OCI-LY1 (cell line): ENCODE results near the gene MTO1.

Experiments
- H2AFZ ChIP-seq: fragments of 200-600 bp; sonication (generic), shearing (Covaris generic); 2 replicates; pipeline ENCODE4 v1.6.0; 2014; ENCODE audit warnings: antibody characterized with exemption, mild to moderate bottlenecking, low read length
- H3F3A ChIP-seq: fragments of 200-600 bp; sonication (generic), shearing (Covaris generic); 2 replicates; pipeline ENCODE4 v1.6.0; 2014; ENCODE audit warnings: mild to moderate bottlenecking, antibody characterized with exemption, low read length, moderate library complexity; ENCODE audit not compliant: insufficient read depth
- H3K27ac ChIP-seq: fragments of 200-600 bp; sonication (generic); 2 replicates; pipeline ENCODE4 v1.5.1; 2014; ENCODE audit warnings: low read length, mixed run types, mild to moderate bottlenecking, low read depth; ENCODE audit not compliant: poor library complexity, severe bottlenecking
- H3K27me3 ChIP-seq: fragments of 200-600 bp; sonication (generic); 2 replicates; pipeline ENCODE4 v1.6.0; 2014; ENCODE audit warnings: antibody characterized with exemption, mild to moderate bottlenecking, low read length, moderate library complexity; ENCODE audit not compliant: insufficient read depth
- H3K36me3 ChIP-seq: fragments of 200-600 bp; sonication (generic); 2 replicates; pipeline ENCODE4 v1.6.1; 2014; ENCODE audit warnings: mild to moderate bottlenecking, antibody characterized with exemption, low read length, moderate library complexity, mixed read lengths; ENCODE audit not compliant: insufficient read depth
- H3K4me1 ChIP-seq: fragments of 200-600 bp; sonication (generic); 2 replicates; pipeline ENCODE4 v1.5.1; 2014; ENCODE audit warnings: mild to moderate bottlenecking, low read length, moderate library complexity; ENCODE audit not compliant: insufficient read depth, severe bottlenecking
- H3K4me2 ChIP-seq: fragments of 200-600 bp; sonication (generic), shearing (Covaris generic); 2 replicates; pipeline ENCODE4 v1.6.1; 2014; ENCODE audit warnings: low read length
- H3K4me3 ChIP-seq: fragments of 200-600 bp; sonication (generic); 2 replicates; pipeline ENCODE4 v1.5.1; 2014; ENCODE audit warnings: low read length, low read depth, mild to moderate bottlenecking, mixed read lengths; ENCODE audit not compliant: poor library complexity, severe bottlenecking
- H3K79me2 ChIP-seq: fragments of 200-600 bp; shearing (Covaris generic); 2 replicates; pipeline ENCODE4 v1.6.1; 2016; ENCODE audit warnings: mixed run types, low read length, mixed read lengths; ENCODE audit not compliant: insufficient read depth
- H3K9ac ChIP-seq: fragments of 200-600 bp; sonication (generic), shearing (Covaris generic); 2 replicates; pipeline ENCODE4 v1.6.1; 2014; ENCODE audit warnings: mild to moderate bottlenecking, low read length, mixed read lengths
- H3K9me2 ChIP-seq: fragments of 200-600 bp; sonication (generic), shearing (Covaris generic); 2 replicates; pipeline ENCODE4 v1.6.1; 2014; ENCODE audit warnings: low read depth, mild to moderate bottlenecking, low read length, mixed read lengths
- H3K9me3 ChIP-seq: fragments of 200-600 bp; shearing (Covaris generic); 2 replicates; pipeline ENCODE4 v1.6.1; 2014; ENCODE audit warnings: low read length, mixed read lengths
- H4K20me1 ChIP-seq: fragments of 200-600 bp; sonication (generic), shearing (Covaris generic); 2 replicates; pipeline ENCODE4 v1.6.0; 2016; ENCODE audit warnings: mild to moderate bottlenecking, low read length; ENCODE audit not compliant: insufficient read depth
- EZH2 ChIP-seq: fragments of 200-600 bp; sonication (generic), shearing (Covaris generic); IDR thresholded peaks from 2 replicates; pipeline ENCODE4 v1.8.0; 2017; ENCODE audit warnings: borderline replicate concordance, mixed run types, mild to moderate bottlenecking, antibody characterized with exemption, low read length, moderate library complexity, mixed read lengths
- TF ChIP-seq, protein P1 (sequence below): fragments of 200-600 bp; sonication (generic), shearing (Covaris generic); IDR thresholded peaks from 2 replicates; pipeline ENCODE4 v1.5.1; 2017; ENCODE audit warnings: mild to moderate bottlenecking, antibody characterized with exemption, low read length, moderate library complexity, mixed read lengths

MTO1 gene

DNA sequence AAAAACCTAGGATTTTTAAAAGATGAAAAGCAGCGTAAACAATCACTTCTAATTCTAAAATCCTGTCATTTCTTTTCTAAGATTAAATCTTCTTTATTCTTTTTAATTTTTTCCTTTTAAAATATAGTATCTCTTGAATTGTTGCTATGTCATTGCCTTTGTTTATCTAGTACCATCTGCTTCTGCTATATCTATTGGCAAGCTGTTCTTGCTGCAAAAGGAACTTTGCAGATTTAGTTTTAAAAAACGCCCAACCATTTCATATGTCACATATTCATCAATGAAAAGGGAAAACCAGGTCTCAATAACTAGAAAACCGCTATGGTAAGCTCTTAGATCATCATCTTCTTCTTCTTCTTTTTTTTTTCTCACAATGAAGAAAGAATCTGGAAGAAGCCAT lies 70.8 kb downstream of the MTO1 start:
- Histone ChIP-seq H3K9me2 (no peaks in the 10 kb centered on the region), H3F3A (no peaks in the 10 kb centered on the region), H3K27me3 (no peaks in the 10 kb centered on the region), H3K9me3 (no peaks in the 10 kb centered on the region), H3K79me2 (no peaks in the 10 kb centered on the region), H4K20me1 (no peaks in the 10 kb centered on the region), H3K27ac (no peak overlapping the region), H2AFZ (no peak overlapping the region), H3K4me2 (no peak overlapping the region), H3K4me1 (no peaks in the 10 kb centered on the region), H3K4me3 (no peak overlapping the region), H3K9ac (no peak overlapping the region), H3K36me3 (no peaks in the 10 kb centered on the region)
- TF ChIP-seq EZH2, result no peak
- TF ChIP-seq, protein P1, sequence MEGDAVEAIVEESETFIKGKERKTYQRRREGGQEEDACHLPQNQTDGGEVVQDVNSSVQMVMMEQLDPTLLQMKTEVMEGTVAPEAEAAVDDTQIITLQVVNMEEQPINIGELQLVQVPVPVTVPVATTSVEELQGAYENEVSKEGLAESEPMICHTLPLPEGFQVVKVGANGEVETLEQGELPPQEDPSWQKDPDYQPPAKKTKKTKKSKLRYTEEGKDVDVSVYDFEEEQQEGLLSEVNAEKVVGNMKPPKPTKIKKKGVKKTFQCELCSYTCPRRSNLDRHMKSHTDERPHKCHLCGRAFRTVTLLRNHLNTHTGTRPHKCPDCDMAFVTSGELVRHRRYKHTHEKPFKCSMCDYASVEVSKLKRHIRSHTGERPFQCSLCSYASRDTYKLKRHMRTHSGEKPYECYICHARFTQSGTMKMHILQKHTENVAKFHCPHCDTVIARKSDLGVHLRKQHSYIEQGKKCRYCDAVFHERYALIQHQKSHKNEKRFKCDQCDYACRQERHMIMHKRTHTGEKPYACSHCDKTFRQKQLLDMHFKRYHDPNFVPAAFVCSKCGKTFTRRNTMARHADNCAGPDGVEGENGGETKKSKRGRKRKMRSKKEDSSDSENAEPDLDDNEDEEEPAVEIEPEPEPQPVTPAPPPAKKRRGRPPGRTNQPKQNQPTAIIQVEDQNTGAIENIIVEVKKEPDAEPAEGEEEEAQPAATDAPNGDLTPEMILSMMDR, result no peak

- Histone ChIP-seq H3K4me1 (no peaks in the 10 kb centered on the region), H3K4me3 (no peak overlapping the region), H2AFZ (no peak overlapping the region), H3K9ac (no peak overlapping the region), H3K79me2 (no peaks in the 10 kb centered on the region), H3K27me3 (no peaks in the 10 kb centered on the region), H3F3A (no peaks in the 10 kb centered on the region), H4K20me1 (no peaks in the 10 kb centered on the region), H3K9me3 (no peaks in the 10 kb centered on the region), H3K9me2 (no peaks in the 10 kb centered on the region), H3K36me3 (no peaks in the 10 kb centered on the region), H3K27ac (no peak overlapping the region), H3K4me2 (no peak overlapping the region)
- TF ChIP-seq EZH2, result no peak
- TF ChIP-seq, protein P1, result no peak
These were observed 73.1 kb downstream of the MTO1 start for GRCh38 chr6:73534628-73535027.

DNA sequence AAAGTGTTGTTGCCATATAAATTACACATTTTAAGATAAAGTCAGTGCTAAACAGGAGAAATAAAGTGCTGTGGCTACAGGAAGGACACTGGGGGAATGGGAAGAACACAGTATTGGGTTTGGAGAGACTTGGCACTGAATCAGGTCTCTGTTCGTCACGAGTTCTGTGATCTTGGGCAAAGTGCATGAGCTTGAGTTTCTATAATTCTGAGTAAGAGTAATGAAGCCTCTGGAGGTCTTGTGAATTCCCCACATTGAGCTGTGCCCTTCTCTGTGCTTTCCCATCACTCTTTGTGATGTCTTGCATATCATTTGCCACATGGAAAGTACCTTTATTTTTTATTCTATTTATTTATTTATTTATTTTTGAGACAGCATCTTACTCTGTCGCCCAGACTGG lies 76.1 kb downstream of the MTO1 start:
- no peaks in the 10 kb centered on the region for H3K27me3 ChIP-seq
- no peak overlapping the region for H2AFZ ChIP-seq
- no peak overlapping the region for H3K4me2 ChIP-seq
- no peaks in the 10 kb centered on the region for H3K9me3 ChIP-seq
- peaks cover 5% of the 10 kb centered on the region for H3K4me1 ChIP-seq
- TF ChIP-seq EZH2, result no peak
- TF ChIP-seq, protein P1, result no peak
- no peaks in the 10 kb centered on the region for H3K36me3 ChIP-seq
- no peak overlapping the region for H3K27ac ChIP-seq
- H3K4me3 ChIP-seq, result no peak overlapping the region
- no peaks in the 10 kb centered on the region for H3F3A ChIP-seq
- H3K79me2 ChIP-seq, result no peaks in the 10 kb centered on the region
- no peaks in the 10 kb centered on the region for H4K20me1 ChIP-seq
- no peaks in the 10 kb centered on the region for H3K9me2 ChIP-seq
- H3K9ac ChIP-seq, result no peak overlapping the region
